HT-29 (cell line): ENCODE results near the gene CAPN15. TPM values are rescaled to one million over a fixed set of nuclear protein-coding genes. Genes with fewer than 3 reads are reported as not detected.
A peak's percentile ranks its signal among the peaks of the same experiment; 100 is the strongest.

Source experiments
- DNase-seq: peaks from one replicate; pipeline ENCODE4 v3.0.0-alpha.2; 2015; ENCODE audit warnings: low spot score
- total RNA-seq: library from RNA; depleted of rRNA; stranded (reverse); fragments of >200 nt; shearing (Covaris generic); gene quantifications from 2 replicates; pipeline ENCODE4 v1.2.3, GENCODE V29; 2014

The CAPN15 gene
- total RNA-seq, 1 experiment from 2014 or later = 161 TPM

- DNase-seq = no peak
These were observed 17.0 kb downstream of the CAPN15 start for GRCh38 chr16:544517-544916.

GRCh38 chr16:546909-547770 lies 19.6 kb downstream of the CAPN15 start:
- DNase-seq = no peak

DNA sequence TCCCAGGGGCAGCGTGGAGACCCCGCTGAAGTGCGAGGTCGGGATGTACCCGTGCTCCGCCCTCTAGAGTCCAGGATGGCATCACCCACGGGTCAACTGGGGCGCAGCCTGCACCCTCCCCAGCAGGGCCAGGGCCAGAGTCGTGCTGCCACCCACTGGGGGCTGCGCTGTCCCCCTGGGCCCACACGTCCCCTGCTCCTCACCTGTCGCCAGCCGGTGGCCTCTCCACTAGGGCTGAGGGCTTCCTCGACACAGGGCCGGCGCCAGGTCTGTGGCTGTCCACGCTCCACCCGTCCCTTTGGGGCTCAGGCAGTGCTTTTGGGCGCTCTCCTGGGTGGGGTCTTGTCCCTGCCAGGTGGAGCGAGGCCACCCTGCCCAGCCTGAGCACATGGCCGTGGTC lies 21.1 kb downstream of the CAPN15 start:
- no peak for DNase-seq

GRCh38 chr16:549544-550263 lies 22.2 kb downstream of the CAPN15 start:
- DNase-seq = no peak

GRCh38 chr16:551210-551609 lies 23.7 kb downstream of the CAPN15 start:
- DNase-seq = no peak

- DNase-seq = no peak
These were observed 24.7 kb downstream of the CAPN15 start for GRCh38 chr16:552171-552570.

DNA sequence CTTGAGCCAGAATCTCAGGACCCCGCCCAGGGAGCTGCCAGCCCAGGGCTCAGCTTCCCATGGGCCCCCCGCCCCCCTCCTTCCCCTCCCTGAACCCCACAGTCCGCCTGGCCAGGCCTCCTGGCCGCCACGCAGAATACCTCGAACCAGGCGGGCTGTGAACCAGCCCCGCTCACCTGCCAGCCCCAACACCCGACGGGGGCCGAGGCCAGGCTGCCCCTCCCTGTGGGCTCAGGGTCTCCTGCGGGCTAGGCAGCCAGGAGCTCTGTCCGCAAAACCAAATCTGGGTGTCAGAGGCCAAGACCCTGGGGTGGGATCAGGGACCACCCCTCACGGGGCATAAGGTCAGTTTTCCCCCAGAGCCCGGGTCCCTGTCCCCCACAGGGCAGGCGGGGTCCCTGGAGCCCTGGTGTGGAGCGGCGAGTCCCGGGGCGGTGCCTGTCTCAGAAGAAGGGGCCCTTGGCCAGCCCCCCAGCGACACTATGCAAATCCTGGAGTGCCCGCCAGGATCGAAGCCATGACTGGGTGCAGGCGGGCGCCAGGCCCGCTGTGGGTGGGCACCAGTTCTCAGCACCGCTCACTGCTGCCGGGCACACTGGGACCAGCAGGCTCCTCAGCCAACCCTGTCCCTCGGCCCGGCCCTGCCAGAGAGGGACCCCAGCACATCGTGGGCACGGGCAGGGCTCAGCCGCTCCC lies 26.2 kb downstream of the CAPN15 start:
- no peak for DNase-seq

DNA sequence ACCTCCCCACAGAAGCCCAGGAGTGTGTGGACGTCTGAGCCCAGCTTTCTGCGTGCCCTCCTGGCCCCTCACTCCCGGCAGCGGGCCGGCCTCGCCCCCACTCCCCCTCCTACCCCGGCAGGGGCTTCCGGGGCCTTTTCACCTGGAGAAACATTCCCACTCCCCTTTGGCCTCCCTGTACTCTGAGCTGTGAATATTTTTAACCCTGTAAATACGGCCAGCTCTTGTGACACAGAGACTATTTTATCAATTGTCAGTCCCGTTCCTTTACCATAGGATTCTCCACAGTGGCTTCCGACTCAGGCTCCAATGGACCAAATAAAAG lies 26.7 kb downstream of the CAPN15 start:
- no peak for DNase-seq

DNA sequence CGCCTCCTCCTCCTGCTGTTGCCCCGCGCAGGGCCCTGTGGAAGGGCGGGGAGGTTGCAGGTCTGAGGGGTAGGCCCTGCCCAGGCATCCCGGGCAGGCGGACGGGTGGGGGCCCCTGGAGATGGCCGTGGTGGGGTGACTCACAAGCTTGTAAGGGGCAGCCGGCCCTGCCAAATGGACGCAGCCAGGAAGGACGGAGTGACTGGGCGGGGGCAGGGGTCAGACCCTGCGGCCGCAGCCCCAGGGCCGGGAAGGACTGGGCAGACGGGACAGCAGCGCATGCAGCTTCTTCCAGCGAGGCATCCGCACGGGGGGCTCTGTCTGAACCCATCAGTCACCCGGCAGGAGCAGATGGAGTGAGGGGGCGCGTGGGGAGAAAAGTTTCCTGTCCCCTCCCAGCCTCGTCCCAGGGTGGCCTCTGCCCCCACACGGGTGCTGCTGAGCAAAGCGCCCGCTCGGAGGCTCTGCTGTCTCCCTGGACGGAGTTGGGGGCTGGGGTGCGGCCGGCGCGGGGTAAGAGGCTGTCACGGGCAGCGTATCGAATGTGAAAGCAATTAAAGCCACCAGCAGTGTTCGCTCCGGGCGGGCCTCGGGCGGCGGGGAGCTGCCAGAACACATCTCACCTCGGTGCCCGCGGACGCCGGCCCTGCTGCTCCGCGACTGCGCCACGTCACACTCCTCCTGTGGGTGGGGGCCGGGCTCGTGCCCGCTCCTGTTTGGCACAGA lies 27.3 kb downstream of the CAPN15 start:
- DNase-seq = peak; percentile 52

DNA sequence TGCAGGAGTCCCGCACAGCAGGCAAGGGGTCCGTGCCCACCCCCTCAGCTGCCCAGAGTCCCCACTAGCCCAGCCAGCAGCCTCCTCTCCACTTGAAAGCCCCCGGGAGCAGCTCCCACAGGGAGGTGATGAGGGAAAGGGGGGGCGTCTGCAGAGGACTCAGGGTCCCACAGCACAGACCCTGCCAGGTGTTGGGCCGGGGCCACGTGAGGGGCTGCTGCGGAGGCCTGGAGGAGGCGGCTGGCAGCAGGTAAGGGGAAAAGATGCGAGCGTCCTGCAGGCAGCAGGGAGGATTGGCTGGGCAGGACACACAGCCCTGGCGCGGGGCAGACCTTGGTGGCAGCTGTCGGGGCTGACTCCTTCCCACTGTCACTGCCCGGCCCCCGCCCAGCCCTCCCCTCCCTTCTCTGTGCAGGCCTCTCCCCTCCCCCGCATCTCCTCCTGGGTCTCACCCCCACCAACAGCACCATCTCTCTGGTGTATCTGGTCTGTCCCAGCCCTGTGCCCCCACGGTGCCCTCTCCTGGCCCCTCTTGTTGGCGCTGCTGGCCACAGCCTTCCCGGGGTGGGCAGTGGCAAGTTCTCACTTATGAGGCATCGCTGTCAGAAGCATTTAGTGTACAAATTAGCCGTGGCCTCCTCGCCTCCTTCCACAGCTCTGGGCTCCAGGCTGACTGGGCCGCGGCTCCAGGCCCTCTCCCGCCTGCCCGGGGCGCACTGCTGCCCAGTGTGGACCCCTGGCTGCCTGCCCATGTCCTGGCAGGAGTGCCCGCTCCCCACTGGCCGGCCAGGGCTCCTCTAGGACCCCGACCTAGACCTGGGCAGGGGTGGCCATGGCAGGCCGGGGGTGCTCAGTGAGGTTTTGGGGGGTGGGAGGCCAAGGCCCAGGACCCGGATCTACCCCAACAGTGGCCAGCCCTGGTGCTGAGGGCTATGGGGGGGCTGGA lies 28.3 kb downstream of the CAPN15 start:
- DNase-seq = no peak

GRCh38 chr16:556474-557173 lies 29.1 kb downstream of the CAPN15 start:
- DNase-seq = no peak

DNA sequence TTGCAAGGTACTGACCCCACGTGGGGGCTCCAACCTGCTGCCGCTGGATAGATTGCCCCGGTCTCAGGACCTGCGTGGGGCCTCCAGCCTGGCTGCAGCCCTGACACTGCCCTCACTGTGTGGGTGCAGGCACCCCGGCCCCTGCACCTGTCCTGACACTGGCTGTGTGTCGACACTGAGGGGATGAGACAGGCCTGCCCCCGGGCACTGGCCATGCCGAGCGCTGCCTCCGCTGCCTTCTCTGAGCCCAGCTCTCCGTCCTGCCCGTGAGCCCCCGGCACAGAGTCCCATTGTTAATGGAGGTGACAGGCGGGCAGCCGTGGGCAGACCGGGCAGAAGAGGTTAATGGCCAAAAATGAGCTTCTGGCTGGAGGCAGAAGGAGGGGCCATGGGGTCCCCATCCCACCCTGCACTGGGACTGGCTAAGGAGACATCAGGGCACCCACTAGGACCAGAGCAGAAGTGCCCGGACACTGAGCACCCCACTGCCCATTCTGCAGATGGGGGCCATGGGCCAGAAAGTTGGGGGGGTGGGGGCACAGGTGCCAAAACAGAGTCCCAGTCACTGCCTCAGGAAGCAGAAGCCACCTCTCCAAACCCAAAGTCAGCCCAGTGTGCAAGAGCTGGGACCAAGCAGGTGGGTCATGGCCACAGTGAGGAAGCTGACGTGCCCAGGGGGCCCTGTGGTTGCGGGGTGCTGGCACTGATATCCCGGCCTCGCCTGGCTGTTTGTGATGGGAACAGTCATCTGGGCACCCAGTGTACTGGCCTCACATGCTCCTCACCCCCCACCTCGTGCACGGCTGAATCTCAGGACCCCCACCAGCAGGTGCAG lies 30.2 kb downstream of the CAPN15 start:
- DNase-seq = no peak

GRCh38 chr16:558298-559020 lies 30.9 kb downstream of the CAPN15 start:
- no peak for DNase-seq

- DNase-seq = no peak
These were observed 31.5 kb downstream of the CAPN15 start for GRCh38 chr16:559021-559380.

DNA sequence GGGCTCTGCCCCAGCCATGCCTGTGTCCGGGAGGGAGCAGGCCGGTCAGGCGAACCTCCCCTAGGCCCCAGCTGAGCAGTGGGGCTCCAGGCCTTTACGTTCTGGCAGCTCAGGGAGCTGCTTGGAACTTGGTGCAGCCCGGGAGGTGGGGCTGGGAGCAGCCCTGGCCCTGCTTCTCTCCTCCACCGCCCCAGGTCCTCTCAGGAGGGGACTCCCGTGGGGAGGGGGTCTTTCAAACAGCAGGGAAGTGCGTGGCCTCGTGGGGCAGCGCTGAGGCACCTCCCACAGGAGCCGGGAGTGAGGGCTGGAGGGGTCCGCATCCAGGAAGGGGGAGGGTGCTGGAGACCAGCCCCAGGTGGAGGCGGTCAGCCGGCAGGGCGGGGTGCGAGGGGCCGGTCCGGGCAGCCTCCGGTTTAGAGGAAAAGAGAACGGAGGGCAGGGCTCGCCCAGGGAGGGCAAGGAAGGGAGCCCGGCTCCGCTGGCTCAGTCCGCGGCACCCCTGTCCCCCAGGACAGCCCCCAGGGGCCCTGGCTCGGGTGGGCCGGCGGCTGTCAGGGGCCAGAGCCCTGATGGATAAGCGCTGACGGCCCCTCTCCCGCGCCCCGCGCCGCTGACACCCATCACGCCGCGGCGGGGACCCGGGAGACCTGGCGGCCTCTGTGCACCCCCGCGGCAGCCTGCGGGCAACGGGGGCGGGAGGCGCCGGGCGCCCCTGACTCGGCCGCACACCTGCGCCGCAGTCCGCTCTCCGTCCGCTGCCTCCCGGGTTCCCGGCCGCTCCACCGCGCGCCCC lies 32.1 kb downstream of the CAPN15 start:
- DNase-seq = no peak

- no peak for DNase-seq
These were observed 32.7 kb downstream of the CAPN15 start, which contains the start of gene PRR35 for GRCh38 chr16:560204-560700. Gene PRR35 (plus strand): TSS chr16:560394. CDS start chr16:563295, 2,901 bp downstream.

DNA sequence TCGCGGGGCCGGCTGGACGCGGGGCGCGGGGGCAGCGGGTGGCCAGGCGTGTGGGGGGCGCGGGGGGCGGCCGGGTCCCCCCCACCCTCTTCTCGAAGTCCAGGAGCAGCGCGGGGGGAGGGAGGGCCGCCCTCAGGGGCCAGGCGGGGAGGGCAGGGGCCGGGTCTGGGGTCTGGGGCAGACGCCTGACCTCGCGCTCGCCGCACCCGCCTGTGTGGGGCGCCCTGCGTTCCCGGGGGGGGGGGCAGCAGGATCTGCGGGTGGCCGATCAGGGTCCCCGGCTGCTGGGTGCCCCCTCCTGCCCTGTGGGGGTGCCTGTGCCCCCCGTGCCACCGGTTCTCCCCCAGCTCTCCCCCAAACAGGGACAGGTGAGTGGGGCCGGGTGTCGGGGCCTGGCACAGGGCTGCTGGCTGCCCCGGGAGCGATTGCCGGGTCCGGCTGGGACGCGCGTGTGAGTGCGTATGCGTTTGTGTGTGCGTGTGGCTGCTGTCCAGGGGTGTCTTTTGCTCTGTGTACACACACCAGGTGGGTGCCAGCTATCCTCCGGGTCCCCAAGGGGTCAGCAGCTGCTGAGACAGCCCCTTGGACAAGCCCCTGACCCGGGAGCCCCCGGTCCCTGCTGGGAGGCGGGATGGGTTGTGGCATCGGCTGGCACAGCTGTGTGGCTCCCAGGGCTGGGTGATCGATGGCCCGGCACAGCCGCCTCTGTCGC lies 33.3 kb downstream of the CAPN15 start:
- DNase-seq = no peak
